Measurements from ENCODE around the gene SLIT3.

GRCh38 chr5:168702511-168702910 lies 598.4 kb downstream of the SLIT3 start:
- no peak for TF ChIP-seq POLR2A (IDR thresholded peaks at IDR 0.05)
- TF ChIP-seq, protein P1, sequence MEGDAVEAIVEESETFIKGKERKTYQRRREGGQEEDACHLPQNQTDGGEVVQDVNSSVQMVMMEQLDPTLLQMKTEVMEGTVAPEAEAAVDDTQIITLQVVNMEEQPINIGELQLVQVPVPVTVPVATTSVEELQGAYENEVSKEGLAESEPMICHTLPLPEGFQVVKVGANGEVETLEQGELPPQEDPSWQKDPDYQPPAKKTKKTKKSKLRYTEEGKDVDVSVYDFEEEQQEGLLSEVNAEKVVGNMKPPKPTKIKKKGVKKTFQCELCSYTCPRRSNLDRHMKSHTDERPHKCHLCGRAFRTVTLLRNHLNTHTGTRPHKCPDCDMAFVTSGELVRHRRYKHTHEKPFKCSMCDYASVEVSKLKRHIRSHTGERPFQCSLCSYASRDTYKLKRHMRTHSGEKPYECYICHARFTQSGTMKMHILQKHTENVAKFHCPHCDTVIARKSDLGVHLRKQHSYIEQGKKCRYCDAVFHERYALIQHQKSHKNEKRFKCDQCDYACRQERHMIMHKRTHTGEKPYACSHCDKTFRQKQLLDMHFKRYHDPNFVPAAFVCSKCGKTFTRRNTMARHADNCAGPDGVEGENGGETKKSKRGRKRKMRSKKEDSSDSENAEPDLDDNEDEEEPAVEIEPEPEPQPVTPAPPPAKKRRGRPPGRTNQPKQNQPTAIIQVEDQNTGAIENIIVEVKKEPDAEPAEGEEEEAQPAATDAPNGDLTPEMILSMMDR (IDR thresholded peaks at IDR 0.05), result no peak

Data from breast epithelium (tissue), 3 donors.